Liver (tissue), 3 donors: ENCODE data around the gene IL1R2.

Experiments used
- ATF3 ChIP-seq: IDR thresholded peaks from 2 replicates; pipeline ENCODE4 v1.6.1; 2016; ENCODE audit warnings: antibody characterized with exemption
- CTCF ChIP-seq: fragments of 150-350 bp; IDR thresholded peaks from 2 replicates; pipeline ENCODE4 v1.5.1; 2017; ENCODE audit warnings: improper control_type of control experiment, low read depth, low read length; ENCODE audit not compliant: missing input control
- EGR1 ChIP-seq, 2 donors: IDR thresholded peaks; 2 replicates each; pipeline ENCODE4 v1.6.1; 2016 to 2018; ENCODE audit warnings: antibody characterized with exemption in 2 of 2, low read depth in 2 of 2
- FOXA1 ChIP-seq: IDR thresholded peaks from 2 replicates; pipeline ENCODE4 v1.6.1; 2016; ENCODE audit warnings: antibody characterized with exemption
- GABPA ChIP-seq, 2 donors: IDR thresholded peaks in 1 of 2; conservative IDR thresholded peaks in 1 of 2; 2 replicates each; pipeline ENCODE4 v1.6.1; 2016; ENCODE audit warnings: antibody characterized with exemption in 2 of 2, mild to moderate bottlenecking in 1 of 2, moderate library complexity in 1 of 2
- JUND ChIP-seq, 2 donors: IDR thresholded peaks; 2 replicates each; pipeline ENCODE4 v1.6.1; 2016; ENCODE audit warnings: antibody characterized with exemption in 2 of 2
- MAX ChIP-seq: IDR thresholded peaks from 2 replicates; pipeline ENCODE4 v1.6.1; 2016; ENCODE audit warnings: antibody characterized with exemption
- NR2F2 ChIP-seq: IDR thresholded peaks from 2 replicates; pipeline ENCODE4 v1.6.1; 2016; ENCODE audit warnings: antibody characterized with exemption
- RAD21 ChIP-seq, 2 donors: IDR thresholded peaks; 2 replicates each; pipeline ENCODE4 v1.6.1; 2016; ENCODE audit warnings: antibody characterized with exemption in 2 of 2, mild to moderate bottlenecking in 2 of 2
- REST ChIP-seq: IDR thresholded peaks from 2 replicates; pipeline ENCODE4 v1.6.1; 2016; ENCODE audit warnings: antibody characterized with exemption, mild to moderate bottlenecking
- SP1 ChIP-seq: IDR thresholded peaks from 2 replicates; pipeline ENCODE4 v1.6.1; 2018; ENCODE audit warnings: antibody characterized with exemption, mild to moderate bottlenecking
- TAF1 ChIP-seq: conservative IDR thresholded peaks from 2 replicates; pipeline ENCODE4 v1.6.1; 2016; ENCODE audit warnings: antibody characterized with exemption, mild to moderate bottlenecking
- YY1 ChIP-seq: IDR thresholded peaks from 2 replicates; pipeline ENCODE4 v1.6.1; 2016; ENCODE audit warnings: antibody characterized with exemption, mild to moderate bottlenecking
- ZBTB33 ChIP-seq: IDR thresholded peaks from 2 replicates; pipeline ENCODE4 v1.6.1; 2016; ENCODE audit warnings: antibody characterized with exemption
- donor health status: healthy.
- donor health status: healthy.

- TF ChIP-seq ZBTB33 (no peak), CTCF (no peak), EGR1 (IDR thresholded peaks at IDR 0.05; ENCODE audit: low read depth in 2 of 2) (no peak), MAX (no peak), TAF1 (no peak), RAD21 (IDR thresholded peaks at IDR 0.05) (no peak), SP1 (no peak), FOXA1 (no peak), REST (no peak), YY1 (no peak), JUND (IDR thresholded peaks at IDR 0.05) (no peak), ATF3 (no peak), NR2F2 (no peak), GABPA (IDR thresholded peaks at IDR 0.05 in 1 of 2, conservative IDR thresholded peaks at IDR 0.05 in 1 of 2) (no peak)
These were observed 56.7 kb downstream of the IL1R2 start for GRCh38 chr2:102048465-102048864.
